Adrenal gland (tissue), 12 donors: Measurements from ENCODE around the gene GHRH. TPM values are rescaled to one million over a fixed set of nuclear protein-coding genes. Genes with fewer than 3 reads are reported as not detected.

ENCODE experiments used
- DNase-seq, 7 donors: peaks; one replicate each; pipeline ENCODE4 v3.0.0-alpha.2; 2019 to 2020
- H3K27ac ChIP-seq, 5 donors: fragments of 200-600 bp; sonication (generic) in 4 of 5; 1 replicate in 3 of 5; 2 replicates in 2 of 5; pipeline versions ENCODE4 v1.5.1 to v1.8.0; 2016 to 2020; ENCODE audit warnings: mild to moderate bottlenecking in 1 of 5
- H3K27me3 ChIP-seq: fragments of 200-600 bp; 2 replicates; pipeline ENCODE4 v1.8.0; 2021
- H3K36me3 ChIP-seq, 2 donors: fragments of 200-600 bp; replicated peaks in 1 of 2; 1 replicate in 1 of 2; 2 replicates in 1 of 2; pipeline versions ENCODE4 v1.5.1 to v1.8.0; 2018 to 2022
- H3K4me1 ChIP-seq, 2 donors: fragments of 200-600 bp; replicated peaks in 1 of 2; 1 replicate in 1 of 2; 2 replicates in 1 of 2; pipeline versions ENCODE4 v1.5.1 to v1.8.0; 2018 to 2021
- H3K4me3 ChIP-seq, 4 donors: fragments of 200-600 bp; sonication (generic) in 3 of 4; one replicate each; pipeline ENCODE4 v1.5.1; 2016 to 2018
- H3K9me3 ChIP-seq, 3 donors: fragments of 200-600 bp; sonication (generic) in 1 of 3; replicated peaks in 1 of 3; 1 replicate in 2 of 3; 2 replicates in 1 of 3; pipeline versions ENCODE4 v1.5.1 to v1.8.0; 2016 to 2021
- POLR2A ChIP-seq, 2 donors: fragments of 450-650 bp; IDR thresholded peaks; one replicate each; pipeline ENCODE4 v1.6.1; 2017; ENCODE audit warnings: antibody characterized with exemption in 2 of 2, mild to moderate bottlenecking in 2 of 2, moderate library complexity in 1 of 2
- WGBS, 4 donors: extraction: QIAGEN DNeasy Blood & Tissue Kit in 2 of 4; methylation state at CpG; one replicate each; pipeline versions ENCODE4 v1.1.5 to v1.1.7; 2013 to 2017; 5-methylcytosine and 5-hydroxymethylcytosine counted together
- intact Hi-C, 2 donors: fragments of 100-400 bp; cut with DNase I; formaldehyde crosslinking; loops; one replicate each; pipeline versions ENCODE4 v1.14.1 to v1.15.0; 2022 to 2023
- polyA plus RNA-seq, 3 donors: library from polyadenylated mRNA; stranded (reverse); fragments of 200-250 nt in 2 of 3; fragments of 350-450 nt in 1 of 3; fragmentation: Illumina TruSeq in 1 of 3; extraction: RNeasy Lipid Tissue Mini Kit (QIAGEN cat#74804) in 1 of 3; gene quantifications; one replicate each; pipeline ENCODE4 v1.2.3, GENCODE V29; 2013 to 2014
- total RNA-seq, 9 donors: library from RNA; depleted of rRNA in 4 of 9; stranded (reverse); fragments of >200 nt in 4 of 9; fragments of 120-200 nt in 1 of 9; fragmentation: NEBNext Ultra II Directional in 1 of 9; extraction: Animal tissue kit (Norgen Biotek cat#: 25700) in 1 of 9; gene quantifications; one replicate each; pipeline versions ENCODE4 v1.1.0 to v1.2.4, GENCODE V29; 2013 to 2023
- TF ChIP-seq, protein P1 (sequence below), 6 experiments: fragments of 450-650 bp in 4 of 6; fragments of 200-600 bp in 2 of 6; sonication (generic) in 1 of 6; IDR thresholded peaks; 1 replicate in 5 of 6; 2 replicates in 1 of 6; pipeline versions ENCODE4 v1.5.1 to v1.8.0; 2016 to 2021; ENCODE audit warnings: antibody characterized with exemption in 6 of 6, mild to moderate bottlenecking in 2 of 6, moderate library complexity in 1 of 6
- donor health status: healthy with polysubstance abuse.
- donor health status: Bipolar disorder and iron deficiency.
- donor health status: DM: yes; HTN: yes; CAD: no.
- donor health status: DM: no; HTN: no; CAD: no.
- donor health status: DM: no; HTN: no; CAD: no.
- donor health status: DM: yes; HTN: yes; CAD: no.

The GHRH gene
- total and polyA plus RNA-seq, 12 donors = 0.91 to 26.1 TPM; not detected in 10

- Histone ChIP-seq H3K27me3 (no peaks in the 10 kb centered on the region), H3K27ac (no peak overlapping the region), H3K4me3 (no peak overlapping the region), H3K36me3 (peaks cover 0 to 98% of the 10 kb centered on the region in 2 donors), H3K9me3 (no peaks in the 10 kb centered on the region), H3K4me1 (peaks cover 3 to 12% of the 10 kb centered on the region in 2 donors)
- WGBS, 4 donors = 92 to 99% (median 96%) methylated on average over 5 of the region's 5 CpGs
- TF ChIP-seq, protein P1, sequence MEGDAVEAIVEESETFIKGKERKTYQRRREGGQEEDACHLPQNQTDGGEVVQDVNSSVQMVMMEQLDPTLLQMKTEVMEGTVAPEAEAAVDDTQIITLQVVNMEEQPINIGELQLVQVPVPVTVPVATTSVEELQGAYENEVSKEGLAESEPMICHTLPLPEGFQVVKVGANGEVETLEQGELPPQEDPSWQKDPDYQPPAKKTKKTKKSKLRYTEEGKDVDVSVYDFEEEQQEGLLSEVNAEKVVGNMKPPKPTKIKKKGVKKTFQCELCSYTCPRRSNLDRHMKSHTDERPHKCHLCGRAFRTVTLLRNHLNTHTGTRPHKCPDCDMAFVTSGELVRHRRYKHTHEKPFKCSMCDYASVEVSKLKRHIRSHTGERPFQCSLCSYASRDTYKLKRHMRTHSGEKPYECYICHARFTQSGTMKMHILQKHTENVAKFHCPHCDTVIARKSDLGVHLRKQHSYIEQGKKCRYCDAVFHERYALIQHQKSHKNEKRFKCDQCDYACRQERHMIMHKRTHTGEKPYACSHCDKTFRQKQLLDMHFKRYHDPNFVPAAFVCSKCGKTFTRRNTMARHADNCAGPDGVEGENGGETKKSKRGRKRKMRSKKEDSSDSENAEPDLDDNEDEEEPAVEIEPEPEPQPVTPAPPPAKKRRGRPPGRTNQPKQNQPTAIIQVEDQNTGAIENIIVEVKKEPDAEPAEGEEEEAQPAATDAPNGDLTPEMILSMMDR (IDR thresholded peaks at IDR 0.05) = no peak
- no peak for TF ChIP-seq POLR2A (IDR thresholded peaks at IDR 0.05)
- peak in 1 of 7 donors; percentile 39 for DNase-seq
- intact Hi-C loops = no loop called here
These were observed 24.0 kb downstream of the GHRH start for GRCh38 chr20:37237656-37238055.

DNA sequence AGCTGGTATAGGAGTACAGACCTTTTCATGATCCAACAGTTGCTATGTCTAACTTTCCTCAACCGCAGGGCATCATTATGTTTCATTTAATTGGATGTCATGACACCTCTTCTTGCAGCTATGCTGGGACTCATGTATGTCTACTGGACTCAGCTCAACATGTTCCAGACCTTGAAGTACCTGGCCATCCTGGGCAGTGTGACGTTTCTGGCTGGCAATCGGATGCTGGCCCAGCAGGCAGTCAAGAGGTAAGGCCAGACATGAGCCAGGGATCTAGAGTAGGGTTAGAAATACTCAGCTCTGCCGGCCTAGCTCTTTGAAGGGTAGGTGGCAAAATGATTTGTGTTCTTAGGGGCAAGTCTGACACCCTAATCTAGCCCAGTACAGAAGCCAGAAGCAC lies 25.2 kb downstream of the GHRH start:
- peak in 1 of 7 donors; percentile 50 for DNase-seq

GRCh38 chr20:37235065-37235464 lies 26.5 kb downstream of the GHRH start:
- Histone ChIP-seq H3K27ac (peak overlapping the region in 1 of 5 donors; percentile 19), H3K9me3 (no peaks in the 10 kb centered on the region), H3K27me3 (no peaks in the 10 kb centered on the region), H3K36me3 (peaks cover 0 to 98% of the 10 kb centered on the region in 2 donors), H3K4me1 (peaks cover 3 to 12% of the 10 kb centered on the region in 2 donors), H3K4me3 (no peak overlapping the region)
- 25 to 45% (median 31%) methylated on average over 6 of the region's 6 CpGs for WGBS, 4 donors
- intact Hi-C loops = no loop called here
- no peak for TF ChIP-seq POLR2A (IDR thresholded peaks at IDR 0.05)
- TF ChIP-seq, protein P1 (IDR thresholded peaks at IDR 0.05) = no peak
- DNase-seq = peak in 1 of 7 donors; percentile 47

More for the DNA sequence above, 25.2 kb downstream of the GHRH start:
- 68 to 77% (median 75%) methylated on average over 4 of the region's 4 CpGs for WGBS, 4 donors
- intact Hi-C loops = no loop called here
- Histone ChIP-seq H3K27me3 (no peaks in the 10 kb centered on the region), H3K4me3 (no peak overlapping the region), H3K9me3 (no peaks in the 10 kb centered on the region), H3K4me1 (peaks cover 3 to 12% of the 10 kb centered on the region in 2 donors), H3K27ac (no peak overlapping the region), H3K36me3 (peaks cover 0 to 98% of the 10 kb centered on the region in 2 donors)
- no peak for TF ChIP-seq POLR2A (IDR thresholded peaks at IDR 0.05)
- TF ChIP-seq, protein P1 (IDR thresholded peaks at IDR 0.05) = no peak

DNA sequence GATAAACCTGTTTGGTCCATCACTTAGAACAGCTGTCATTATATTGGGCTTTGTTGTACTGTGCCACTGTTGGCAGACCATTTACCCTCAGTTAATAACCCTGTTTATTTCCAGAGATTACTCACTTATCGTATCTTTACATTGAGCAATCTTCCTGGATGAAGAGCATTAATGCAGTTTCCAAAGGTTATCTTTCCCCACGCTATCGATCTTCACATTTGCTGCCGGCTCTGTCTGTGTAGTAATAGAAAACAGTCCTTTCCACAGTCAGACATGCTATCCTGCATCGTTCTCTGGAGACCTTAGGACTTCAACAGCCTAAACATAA lies 27.4 kb downstream of the GHRH start:
- H3K36me3 ChIP-seq = peaks cover 0 to 98% of the 10 kb centered on the region in 2 donors
- no peaks in the 10 kb centered on the region for H3K27me3 ChIP-seq
- intact Hi-C loops = no loop called here
- TF ChIP-seq, protein P1 (IDR thresholded peaks at IDR 0.05) = no peak
- TF ChIP-seq POLR2A (IDR thresholded peaks at IDR 0.05) = no peak
- WGBS, 4 donors = 78 to 80% (median 79%) methylated on average over 5 of the region's 5 CpGs
- H3K4me3 ChIP-seq = no peak overlapping the region
- H3K4me1 ChIP-seq = peaks cover 3 to 12% of the 10 kb centered on the region in 2 donors
- DNase-seq = no peak
- no peaks in the 10 kb centered on the region for H3K9me3 ChIP-seq
- H3K27ac ChIP-seq = no peak overlapping the region
